Measurements from ENCODE around the gene MARCOL. TPM values are rescaled to one million over a fixed set of nuclear protein-coding genes. Genes with fewer than 3 reads are reported as not detected.

Gene MARCOL
- total and polyA plus RNA-seq, 2 donors (not counting 1 experiment from before 2014, with no cell fraction given) = not detected

DNA sequence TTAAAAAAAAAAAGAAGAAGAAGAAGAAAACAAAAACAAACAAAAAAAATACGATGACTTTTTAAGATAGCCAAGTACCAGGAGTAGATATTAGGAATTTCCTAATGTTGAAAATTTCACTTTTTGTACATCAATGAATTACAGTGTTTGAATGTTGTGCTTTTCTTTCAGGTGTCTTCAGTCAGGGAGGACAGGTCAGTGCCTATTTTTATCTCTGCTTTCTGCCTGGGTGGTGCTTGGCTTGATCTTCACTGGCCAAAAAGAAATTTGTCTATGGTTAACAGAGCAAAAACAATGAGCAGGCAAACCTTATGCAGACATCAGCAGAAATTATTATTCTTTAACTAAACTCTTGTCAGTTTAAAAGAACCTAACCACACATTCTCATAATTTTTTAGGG is 32.5 kb upstream of the MARCOL start:
- Histone ChIP-seq H4K20me1 (ENCODE audit: control insufficient read depth, extremely low read depth, insufficient read depth, low read length) (no peaks in the 10 kb centered on the region), H3K4me1 (ENCODE audit: control insufficient read depth, extremely low read depth, insufficient read depth, low read length) (no peaks in the 10 kb centered on the region), H3K27me3 (ENCODE audit: control insufficient read depth, insufficient read depth, low read length) (no peaks in the 10 kb centered on the region), H3K4me3 (replicated peaks in 1 of 4; ENCODE audit: control extremely low read depth in 1 of 4, insufficient read depth in 1 of 4, low read depth in 3 of 4, low read length in 4 of 4) (no peak overlapping the region), H3K27ac (ENCODE audit: insufficient read depth, low read length) (no peak overlapping the region), H3K9ac (ENCODE audit: insufficient read depth, low read length) (no peak overlapping the region), H3K36me3 (ENCODE audit: control insufficient read depth, insufficient read depth, low read length) (no peaks in the 10 kb centered on the region), H3K9me3 (ENCODE audit: control insufficient read depth, insufficient read depth, low read depth, low read length) (no peaks in the 10 kb centered on the region), H3K79me2 (ENCODE audit: control insufficient read depth, insufficient read depth, low read length) (no peaks in the 10 kb centered on the region), H3K4me2 (ENCODE audit: extremely low read depth, insufficient read depth, low read length) (no peak overlapping the region), H2AFZ (ENCODE audit: low read length) (no peak overlapping the region)
- TF ChIP-seq, protein P1, sequence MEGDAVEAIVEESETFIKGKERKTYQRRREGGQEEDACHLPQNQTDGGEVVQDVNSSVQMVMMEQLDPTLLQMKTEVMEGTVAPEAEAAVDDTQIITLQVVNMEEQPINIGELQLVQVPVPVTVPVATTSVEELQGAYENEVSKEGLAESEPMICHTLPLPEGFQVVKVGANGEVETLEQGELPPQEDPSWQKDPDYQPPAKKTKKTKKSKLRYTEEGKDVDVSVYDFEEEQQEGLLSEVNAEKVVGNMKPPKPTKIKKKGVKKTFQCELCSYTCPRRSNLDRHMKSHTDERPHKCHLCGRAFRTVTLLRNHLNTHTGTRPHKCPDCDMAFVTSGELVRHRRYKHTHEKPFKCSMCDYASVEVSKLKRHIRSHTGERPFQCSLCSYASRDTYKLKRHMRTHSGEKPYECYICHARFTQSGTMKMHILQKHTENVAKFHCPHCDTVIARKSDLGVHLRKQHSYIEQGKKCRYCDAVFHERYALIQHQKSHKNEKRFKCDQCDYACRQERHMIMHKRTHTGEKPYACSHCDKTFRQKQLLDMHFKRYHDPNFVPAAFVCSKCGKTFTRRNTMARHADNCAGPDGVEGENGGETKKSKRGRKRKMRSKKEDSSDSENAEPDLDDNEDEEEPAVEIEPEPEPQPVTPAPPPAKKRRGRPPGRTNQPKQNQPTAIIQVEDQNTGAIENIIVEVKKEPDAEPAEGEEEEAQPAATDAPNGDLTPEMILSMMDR (conservative IDR thresholded peaks at IDR 0.05 in 1 of 2, IDR thresholded peaks at IDR 0.05 in 1 of 2; ENCODE audit: low read depth in 1 of 2, low read length in 2 of 2) = no peak
- TF ChIP-seq EZH2 (IDR thresholded peaks at IDR 0.05; ENCODE audit: low read length, missing control alignments) = no peak
- no peak for DNase-seq (ENCODE audit: low read depth in 2 of 2)

DNA sequence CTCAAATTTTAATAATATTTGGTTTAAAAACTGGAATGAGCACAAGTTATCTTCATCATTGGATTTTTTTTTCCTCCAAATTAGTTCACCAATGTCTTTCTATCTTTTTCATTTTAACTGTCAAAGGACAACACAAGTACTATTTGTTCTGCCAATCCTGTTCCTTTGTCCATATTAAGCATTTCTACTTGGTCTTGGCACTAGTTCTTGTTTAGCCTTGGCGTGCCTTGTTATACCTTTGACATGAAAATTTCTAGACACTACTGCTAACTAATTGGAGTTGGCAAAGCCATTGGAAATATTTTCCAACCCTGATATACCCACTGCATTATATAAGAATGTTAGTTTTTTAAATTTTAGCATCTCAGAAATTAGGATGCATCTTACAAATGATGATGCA is 31.7 kb upstream of the MARCOL start:
- Histone ChIP-seq H3K27ac (ENCODE audit: insufficient read depth, low read length) (no peak overlapping the region), H3K9ac (ENCODE audit: insufficient read depth, low read length) (no peak overlapping the region), H3K79me2 (ENCODE audit: control insufficient read depth, insufficient read depth, low read length) (no peaks in the 10 kb centered on the region), H3K9me3 (ENCODE audit: control insufficient read depth, insufficient read depth, low read depth, low read length) (no peaks in the 10 kb centered on the region), H3K4me2 (ENCODE audit: extremely low read depth, insufficient read depth, low read length) (no peak overlapping the region), H3K36me3 (ENCODE audit: control insufficient read depth, insufficient read depth, low read length) (no peaks in the 10 kb centered on the region), H4K20me1 (ENCODE audit: control insufficient read depth, extremely low read depth, insufficient read depth, low read length) (no peaks in the 10 kb centered on the region), H3K4me1 (ENCODE audit: control insufficient read depth, extremely low read depth, insufficient read depth, low read length) (no peaks in the 10 kb centered on the region), H3K27me3 (ENCODE audit: control insufficient read depth, insufficient read depth, low read length) (no peaks in the 10 kb centered on the region), H3K4me3 (replicated peaks in 1 of 4; ENCODE audit: control extremely low read depth in 1 of 4, insufficient read depth in 1 of 4, low read depth in 3 of 4, low read length in 4 of 4) (no peak overlapping the region), H2AFZ (ENCODE audit: low read length) (no peak overlapping the region)
- DNase-seq (ENCODE audit: low read depth in 2 of 2) = no peak
- TF ChIP-seq, protein P1 (conservative IDR thresholded peaks at IDR 0.05 in 1 of 2, IDR thresholded peaks at IDR 0.05 in 1 of 2; ENCODE audit: low read depth in 1 of 2, low read length in 2 of 2) = no peak
- no peak for TF ChIP-seq EZH2 (IDR thresholded peaks at IDR 0.05; ENCODE audit: low read length, missing control alignments)

DNA sequence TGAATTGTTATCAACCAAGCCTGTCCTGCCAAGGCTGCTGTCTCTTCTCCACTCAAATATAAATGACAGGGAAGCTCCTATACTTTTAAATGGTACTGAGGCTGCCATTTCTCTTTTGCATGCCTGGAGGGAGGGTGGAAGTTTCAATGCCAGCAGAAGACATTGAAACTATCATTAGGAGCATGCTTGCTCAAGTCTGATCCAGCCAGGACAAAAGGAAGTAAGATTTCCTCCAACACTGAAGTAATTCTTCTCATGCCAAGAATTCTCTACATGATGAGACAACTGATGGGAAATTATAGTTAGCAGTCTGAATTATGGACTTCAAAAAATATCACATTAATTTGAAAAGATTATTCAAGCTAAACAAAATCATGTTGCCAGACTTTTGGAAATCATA is 30.1 kb upstream of the MARCOL start:
- H3K4me3 ChIP-seq (replicated peaks in 1 of 4; ENCODE audit: control extremely low read depth in 1 of 4, insufficient read depth in 1 of 4, low read depth in 3 of 4, low read length in 4 of 4) = no peak overlapping the region

More for the DNA sequence above, 30.1 kb upstream of the MARCOL start:
- Histone ChIP-seq H2AFZ (ENCODE audit: low read length) (no peak overlapping the region), H3K4me2 (ENCODE audit: extremely low read depth, insufficient read depth, low read length) (no peak overlapping the region), H3K9me3 (ENCODE audit: control insufficient read depth, insufficient read depth, low read depth, low read length) (no peaks in the 10 kb centered on the region), H3K27me3 (ENCODE audit: control insufficient read depth, insufficient read depth, low read length) (no peaks in the 10 kb centered on the region), H3K79me2 (ENCODE audit: control insufficient read depth, insufficient read depth, low read length) (no peaks in the 10 kb centered on the region), H3K4me1 (ENCODE audit: control insufficient read depth, extremely low read depth, insufficient read depth, low read length) (no peaks in the 10 kb centered on the region), H4K20me1 (ENCODE audit: control insufficient read depth, extremely low read depth, insufficient read depth, low read length) (no peaks in the 10 kb centered on the region), H3K9ac (ENCODE audit: insufficient read depth, low read length) (no peak overlapping the region), H3K36me3 (ENCODE audit: control insufficient read depth, insufficient read depth, low read length) (no peaks in the 10 kb centered on the region), H3K27ac (ENCODE audit: insufficient read depth, low read length) (no peak overlapping the region)
- no peak for TF ChIP-seq EZH2 (IDR thresholded peaks at IDR 0.05; ENCODE audit: low read length, missing control alignments)
- TF ChIP-seq, protein P1 (conservative IDR thresholded peaks at IDR 0.05 in 1 of 2, IDR thresholded peaks at IDR 0.05 in 1 of 2; ENCODE audit: low read depth in 1 of 2, low read length in 2 of 2) = no peak
- DNase-seq (ENCODE audit: low read depth in 2 of 2) = no peak

Measured in fibroblast of lung (primary cell).